WTC11 (cell line): ENCODE measurements around the gene RING1. TPM values are rescaled to one million over a fixed set of nuclear protein-coding genes. Genes with fewer than 3 reads are reported as not detected.
A peak's percentile ranks its signal among the peaks of the same experiment; 100 is the strongest.

Experiments
- ATAC-seq: fragments of 200-7000 bp; cut with Tn5 transposase; 2 replicates; pipeline ENCODE4 v1.10.0; 2021; ENCODE audit warnings: mild to moderate bottlenecking, moderate library complexity
- CTCF ChIA-PET: fragments of 300-600 bp; sonication (Branson Sonifier 250); formaldehyde crosslinking; loops from one replicate; lab custom pipeline; 2021; ENCODE audit warnings: antibody characterized with exemption; lab: Charles Lee
- POLR2A ChIA-PET: fragments of 350-600 bp; sonication (Branson Sonifier 250); formaldehyde crosslinking; loops from one replicate; lab custom pipeline; 2021; ENCODE audit warnings: antibody characterized with exemption; lab: Charles Lee
- DNase-seq: peaks from one replicate; pipeline ENCODE4 v3.0.0; 2021; ENCODE audit warnings: low spot score
- H3K27ac Mint-ChIP-seq: 2 replicates; pipeline ENCODE4 v1.8.0; 2021; ENCODE audit warnings: mixed read lengths
- H3K27me3 Mint-ChIP-seq: 2 replicates; pipeline ENCODE4 v1.8.0; 2021; ENCODE audit warnings: low read depth, mild to moderate bottlenecking, moderate library complexity, mixed read lengths
- H3K36me3 Mint-ChIP-seq: 2 replicates; pipeline ENCODE4 v1.8.0; 2021; ENCODE audit warnings: mixed read lengths
- H3K4me1 Mint-ChIP-seq: 2 replicates; pipeline ENCODE4 v1.8.0; 2022; ENCODE audit warnings: mixed read lengths
- H3K4me3 Mint-ChIP-seq: 2 replicates; pipeline ENCODE4 v1.8.0; 2021; ENCODE audit warnings: mild to moderate bottlenecking, moderate library complexity, mixed read lengths
- H3K9me3 Mint-ChIP-seq: 2 replicates; pipeline ENCODE4 v1.8.0; 2021; ENCODE audit warnings: mixed read lengths
- CREB1 ChIP-seq: sonication (generic); formaldehyde crosslinking; IDR thresholded peaks from 2 replicates; pipeline ENCODE4 v1.8.0; 2023; ENCODE audit warnings: mild to moderate bottlenecking, missing genetic modification reagents
- EMX1 ChIP-seq: fragments of 250-450 bp; sonication (Bioruptor Pico); IDR thresholded peaks from 2 replicates; pipeline ENCODE4 v1.8.0; 2021; ENCODE audit warnings: mild to moderate bottlenecking
- ESRRA ChIP-seq: sonication (generic); formaldehyde crosslinking; IDR thresholded peaks from 2 replicates; pipeline ENCODE4 v1.8.1; 2022; ENCODE audit warnings: mild to moderate bottlenecking, missing genetic modification reagents, borderline replicate concordance
- FOXJ3 ChIP-seq: sonication (generic); formaldehyde crosslinking; IDR thresholded peaks from 2 replicates; pipeline ENCODE4 v1.9.0; 2021; ENCODE audit warnings: missing genetic modification reagents, mild to moderate bottlenecking, borderline replicate concordance
- FOXK1 ChIP-seq: sonication (generic); formaldehyde crosslinking; IDR thresholded peaks from 2 replicates; pipeline ENCODE4 v1.8.0; 2022; ENCODE audit warnings: mild to moderate bottlenecking, moderate library complexity, missing genetic modification reagents
- GRHL2 ChIP-seq: fragments of 250-450 bp; sonication (Bioruptor Pico); IDR thresholded peaks from 2 replicates; pipeline ENCODE4 v1.8.0; 2022; ENCODE audit warnings: mild to moderate bottlenecking, moderate library complexity; ENCODE audit not compliant: insufficient replicate concordance, severe bottlenecking
- IRF2 ChIP-seq: sonication (generic); formaldehyde crosslinking; IDR thresholded peaks from 2 replicates; pipeline ENCODE4 v1.8.0; 2022; ENCODE audit warnings: low read depth, missing genetic modification reagents, borderline replicate concordance
- MXD4 ChIP-seq: fragments of 250-450 bp; sonication (Bioruptor Pico); IDR thresholded peaks from 2 replicates; pipeline ENCODE4 v1.8.0; 2021; ENCODE audit warnings: mild to moderate bottlenecking, moderate library complexity, borderline replicate concordance
- NFE2L1 ChIP-seq: sonication (generic); formaldehyde crosslinking; IDR thresholded peaks from 2 replicates; pipeline ENCODE4 v1.8.1; 2023; ENCODE audit warnings: missing genetic modification reagents
- RELA ChIP-seq: sonication (generic); formaldehyde crosslinking; IDR thresholded peaks from 2 replicates; pipeline ENCODE4 v1.8.1; 2022; ENCODE audit warnings: missing genetic modification reagents, mild to moderate bottlenecking, borderline replicate concordance
- RORB ChIP-seq: fragments of 250-450 bp; sonication (Bioruptor Pico); IDR thresholded peaks from 2 replicates; pipeline ENCODE4 v1.9.0; 2021; ENCODE audit warnings: mild to moderate bottlenecking
- SMAD4 ChIP-seq: sonication (generic); formaldehyde crosslinking; IDR thresholded peaks from 2 replicates; pipeline ENCODE4 v1.8.0; 2022; ENCODE audit warnings: mild to moderate bottlenecking, missing genetic modification reagents
- TEAD4 ChIP-seq: sonication (generic); formaldehyde crosslinking; IDR thresholded peaks from 2 replicates; pipeline ENCODE4 v1.8.0; 2022; ENCODE audit warnings: mild to moderate bottlenecking, missing genetic modification reagents
- TP53 ChIP-seq: sonication (generic); formaldehyde crosslinking; IDR thresholded peaks from 2 replicates; pipeline ENCODE4 v1.8.1; 2023; ENCODE audit warnings: mild to moderate bottlenecking, missing genetic modification reagents
- ZBTB21 ChIP-seq: sonication (generic); formaldehyde crosslinking; IDR thresholded peaks from 2 replicates; pipeline ENCODE4 v1.8.1; 2023; ENCODE audit warnings: mild to moderate bottlenecking, missing genetic modification reagents, borderline replicate concordance
- ZNF423 ChIP-seq: fragments of 250-450 bp; sonication (Bioruptor Pico); IDR thresholded peaks from 2 replicates; pipeline ENCODE4 v2.1.2; 2022; ENCODE audit warnings: mild to moderate bottlenecking, moderate library complexity
- ZNF671 ChIP-seq: fragments of 250-450 bp; sonication (Bioruptor Pico); IDR thresholded peaks from 2 replicates; pipeline ENCODE4 v1.8.0; 2021; ENCODE audit warnings: mild to moderate bottlenecking
- total RNA-seq: library from RNA; stranded (reverse); gene quantifications from 3 replicates; pipeline ENCODE4 v1.2.3, GENCODE V29; 2021
- TF ChIP-seq, protein P1 (sequence below): sonication (generic); formaldehyde crosslinking; conservative IDR thresholded peaks from 2 replicates; pipeline ENCODE4 v1.8.1; 2022; ENCODE audit warnings: mild to moderate bottlenecking, missing genetic modification reagents
- TF ChIP-seq, protein P2 (sequence below): sonication (generic); formaldehyde crosslinking; IDR thresholded peaks from 2 replicates; pipeline ENCODE4 v1.8.1; 2022; ENCODE audit warnings: mild to moderate bottlenecking, moderate library complexity, missing genetic modification reagents
- TF ChIP-seq, protein P3 (sequence below): fragments of 250-450 bp; sonication (Bioruptor Pico); IDR thresholded peaks from 2 replicates; pipeline ENCODE4 v1.9.0; 2021; ENCODE audit warnings: moderate library complexity, mild to moderate bottlenecking, inconsistent platforms, borderline replicate concordance
- TF ChIP-seq, protein P4 (sequence below): sonication (generic); formaldehyde crosslinking; IDR thresholded peaks from 2 replicates; pipeline ENCODE4 v1.8.1; 2023; ENCODE audit warnings: mild to moderate bottlenecking, missing genetic modification reagents
- TF ChIP-seq, protein P5 (sequence below): sonication (generic); formaldehyde crosslinking; IDR thresholded peaks from 2 replicates; pipeline ENCODE4 v1.8.0; 2022; ENCODE audit warnings: mild to moderate bottlenecking, missing genetic modification reagents
- TF ChIP-seq, protein P6 (sequence below): sonication (generic); formaldehyde crosslinking; IDR thresholded peaks from 2 replicates; pipeline ENCODE4 v1.8.0; 2023; ENCODE audit warnings: missing genetic modification reagents

The RING1 gene
- total RNA-seq, 1 experiment from 2014 or later, result 26.6 TPM

DNA sequence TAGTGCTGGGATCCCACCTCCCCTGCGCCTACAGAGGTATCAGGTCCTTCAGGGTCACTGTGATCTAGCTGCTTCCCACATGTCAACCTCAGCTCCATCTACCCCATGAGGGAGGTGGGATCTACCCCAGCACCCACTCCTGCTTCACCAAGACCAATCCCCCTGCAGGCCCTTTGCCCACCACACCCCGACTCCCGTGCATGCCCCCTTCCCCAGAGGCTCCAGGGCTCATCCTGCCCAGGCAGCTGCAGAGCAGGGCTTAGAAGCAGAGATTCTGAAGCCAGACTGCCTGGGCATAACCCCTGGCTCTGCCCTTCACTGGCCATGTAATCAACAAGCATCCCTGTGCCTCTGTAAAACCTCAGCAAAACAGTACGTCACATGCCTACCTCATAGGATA is 33.5 kb upstream of the RING1 start:
- no peak overlapping the region; the same call in 1 of the 2 replicates for H3K27ac Mint-ChIP-seq
- H3K9me3 Mint-ChIP-seq, result no peaks in the 10 kb centered on the region
- ChIA-PET CTCF (interaction anchor here (0.6 to 3.5 kb wide), 4 partner anchors 13 to 95 kb away, joined by 3 to 55 read pairs (median 9); no protein-coding TSS in a partner anchor), POLR2A (no interaction called here)
- peaks cover 7% of the 10 kb centered on the region; the same call in 1 of the 2 replicates for H3K27me3 Mint-ChIP-seq
- DNase-seq (no peak), ATAC-seq (no peak)
- TF ChIP-seq, protein P1, sequence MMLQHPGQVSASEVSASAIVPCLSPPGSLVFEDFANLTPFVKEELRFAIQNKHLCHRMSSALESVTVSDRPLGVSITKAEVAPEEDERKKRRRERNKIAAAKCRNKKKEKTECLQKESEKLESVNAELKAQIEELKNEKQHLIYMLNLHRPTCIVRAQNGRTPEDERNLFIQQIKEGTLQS (CRISPR knock-in tag), result no peak
- TF ChIP-seq FOXK1 (CRISPR knock-in tag) (no peak), MXD4 (no peak), IRF2 (no peak), ZNF423 (no peak), TP53 (CRISPR knock-in tag) (no peak), CREB1 (CRISPR knock-in tag) (no peak)
- TF ChIP-seq, protein P2, sequence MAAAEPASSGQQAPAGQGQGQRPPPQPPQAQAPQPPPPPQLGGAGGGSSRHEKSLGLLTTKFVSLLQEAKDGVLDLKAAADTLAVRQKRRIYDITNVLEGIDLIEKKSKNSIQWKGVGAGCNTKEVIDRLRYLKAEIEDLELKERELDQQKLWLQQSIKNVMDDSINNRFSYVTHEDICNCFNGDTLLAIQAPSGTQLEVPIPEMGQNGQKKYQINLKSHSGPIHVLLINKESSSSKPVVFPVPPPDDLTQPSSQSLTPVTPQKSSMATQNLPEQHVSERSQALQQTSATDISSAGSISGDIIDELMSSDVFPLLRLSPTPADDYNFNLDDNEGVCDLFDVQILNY (CRISPR knock-in tag), result no peak
- TF ChIP-seq, protein P3, sequence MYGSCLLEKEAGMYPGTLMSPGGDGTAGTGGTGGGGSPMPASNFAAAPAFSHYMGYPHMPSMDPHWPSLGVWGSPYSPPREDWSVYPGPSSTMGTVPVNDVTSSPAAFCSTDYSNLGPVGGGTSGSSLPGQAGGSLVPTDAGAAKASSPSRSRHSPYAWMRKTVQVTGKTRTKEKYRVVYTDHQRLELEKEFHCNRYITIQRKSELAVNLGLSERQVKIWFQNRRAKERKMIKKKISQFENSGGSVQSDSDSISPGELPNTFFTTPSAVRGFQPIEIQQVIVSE (CRISPR knock-in tag), result no peak
- TF ChIP-seq, protein P4, sequence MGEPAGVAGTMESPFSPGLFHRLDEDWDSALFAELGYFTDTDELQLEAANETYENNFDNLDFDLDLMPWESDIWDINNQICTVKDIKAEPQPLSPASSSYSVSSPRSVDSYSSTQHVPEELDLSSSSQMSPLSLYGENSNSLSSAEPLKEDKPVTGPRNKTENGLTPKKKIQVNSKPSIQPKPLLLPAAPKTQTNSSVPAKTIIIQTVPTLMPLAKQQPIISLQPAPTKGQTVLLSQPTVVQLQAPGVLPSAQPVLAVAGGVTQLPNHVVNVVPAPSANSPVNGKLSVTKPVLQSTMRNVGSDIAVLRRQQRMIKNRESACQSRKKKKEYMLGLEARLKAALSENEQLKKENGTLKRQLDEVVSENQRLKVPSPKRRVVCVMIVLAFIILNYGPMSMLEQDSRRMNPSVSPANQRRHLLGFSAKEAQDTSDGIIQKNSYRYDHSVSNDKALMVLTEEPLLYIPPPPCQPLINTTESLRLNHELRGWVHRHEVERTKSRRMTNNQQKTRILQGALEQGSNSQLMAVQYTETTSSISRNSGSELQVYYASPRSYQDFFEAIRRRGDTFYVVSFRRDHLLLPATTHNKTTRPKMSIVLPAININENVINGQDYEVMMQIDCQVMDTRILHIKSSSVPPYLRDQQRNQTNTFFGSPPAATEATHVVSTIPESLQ (CRISPR knock-in tag), result no peak
- TF ChIP-seq, protein P5, sequence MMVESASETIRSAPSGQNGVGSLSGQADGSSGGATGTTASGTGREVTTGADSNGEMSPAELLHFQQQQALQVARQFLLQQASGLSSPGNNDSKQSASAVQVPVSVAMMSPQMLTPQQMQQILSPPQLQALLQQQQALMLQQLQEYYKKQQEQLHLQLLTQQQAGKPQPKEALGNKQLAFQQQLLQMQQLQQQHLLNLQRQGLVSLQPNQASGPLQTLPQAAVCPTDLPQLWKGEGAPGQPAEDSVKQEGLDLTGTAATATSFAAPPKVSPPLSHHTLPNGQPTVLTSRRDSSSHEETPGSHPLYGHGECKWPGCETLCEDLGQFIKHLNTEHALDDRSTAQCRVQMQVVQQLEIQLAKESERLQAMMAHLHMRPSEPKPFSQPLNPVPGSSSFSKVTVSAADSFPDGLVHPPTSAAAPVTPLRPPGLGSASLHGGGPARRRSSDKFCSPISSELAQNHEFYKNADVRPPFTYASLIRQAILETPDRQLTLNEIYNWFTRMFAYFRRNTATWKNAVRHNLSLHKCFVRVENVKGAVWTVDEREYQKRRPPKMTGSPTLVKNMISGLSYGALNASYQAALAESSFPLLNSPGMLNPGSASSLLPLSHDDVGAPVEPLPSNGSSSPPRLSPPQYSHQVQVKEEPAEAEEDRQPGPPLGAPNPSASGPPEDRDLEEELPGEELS (CRISPR knock-in tag), result no peak
- no peak overlapping the region for H3K4me3 Mint-ChIP-seq
- no peaks in the 10 kb centered on the region for H3K36me3 Mint-ChIP-seq
- 0 out of 2 replicates have a peak, but pooled peaks cover 3% of the 10 kb centered on the region for H3K4me1 Mint-ChIP-seq

DNA sequence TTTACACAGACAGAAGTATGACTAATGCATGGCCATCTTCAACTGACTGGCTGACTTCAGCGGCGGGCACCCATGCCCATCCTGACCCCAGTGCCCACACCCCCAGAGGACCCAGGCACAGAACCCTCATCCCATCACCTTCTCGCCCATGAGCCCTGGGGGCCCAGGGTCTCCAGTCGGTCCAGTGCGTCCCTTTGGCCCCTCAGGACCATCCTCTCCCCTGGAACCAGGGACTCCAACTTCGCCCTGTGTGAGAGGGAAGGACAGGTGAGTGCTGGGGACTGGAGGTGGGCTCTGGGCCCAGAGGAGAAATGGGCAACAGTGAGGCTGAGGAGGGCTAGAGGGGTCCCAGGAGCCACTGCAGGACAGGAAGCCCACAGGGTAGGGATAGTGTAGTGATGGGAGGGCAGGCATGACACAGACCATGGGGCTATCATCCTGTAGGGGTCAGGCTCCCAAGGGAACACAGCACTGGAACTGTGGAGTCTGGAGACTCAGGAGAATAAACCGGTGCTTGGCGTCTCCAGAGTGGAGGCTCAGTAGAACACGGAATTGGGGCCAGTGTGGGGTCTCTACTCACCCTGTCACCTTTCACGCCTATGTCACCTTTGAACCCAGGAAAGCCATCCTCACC is 32.7 kb upstream of the RING1 start:
- TF ChIP-seq TEAD4 (CRISPR knock-in tag), result no peak
- TF ChIP-seq, protein P6, sequence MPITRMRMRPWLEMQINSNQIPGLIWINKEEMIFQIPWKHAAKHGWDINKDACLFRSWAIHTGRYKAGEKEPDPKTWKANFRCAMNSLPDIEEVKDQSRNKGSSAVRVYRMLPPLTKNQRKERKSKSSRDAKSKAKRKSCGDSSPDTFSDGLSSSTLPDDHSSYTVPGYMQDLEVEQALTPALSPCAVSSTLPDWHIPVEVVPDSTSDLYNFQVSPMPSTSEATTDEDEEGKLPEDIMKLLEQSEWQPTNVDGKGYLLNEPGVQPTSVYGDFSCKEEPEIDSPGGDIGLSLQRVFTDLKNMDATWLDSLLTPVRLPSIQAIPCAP (CRISPR knock-in tag), result no peak
- TF ChIP-seq MXD4, result no peak
- no peak for TF ChIP-seq RORB (CRISPR knock-in tag)
- no peak for TF ChIP-seq RELA (CRISPR knock-in tag)
- TF ChIP-seq ZNF671 (CRISPR knock-in tag), result no peak
- TF ChIP-seq ZBTB21 (CRISPR knock-in tag), result no peak
- no peak for TF ChIP-seq EMX1 (CRISPR knock-in tag)
- no peak for TF ChIP-seq ESRRA (CRISPR knock-in tag)
- no peak for TF ChIP-seq SMAD4 (CRISPR knock-in tag)
- TF ChIP-seq FOXJ3 (CRISPR knock-in tag), result no peak
- TF ChIP-seq TP53 (CRISPR knock-in tag), result no peak
- TF ChIP-seq, protein P2 (CRISPR knock-in tag), result no peak
- TF ChIP-seq GRHL2, result no peak
- TF ChIP-seq NFE2L1 (CRISPR knock-in tag), result no peak
- ChIA-PET CTCF (interaction anchor here (1.1 to 3.5 kb wide), 3 partner anchors 14 to 73 kb away, joined by 3 to 55 read pairs (median 4); no protein-coding TSS in a partner anchor), POLR2A (no interaction called here)
- Mint-ChIP-seq H3K27me3 (peaks cover 11% of the 10 kb centered on the region; the same call in 1 of the 2 replicates), H3K4me1 (0 out of 2 replicates have a peak, but pooled peaks cover 3% of the 10 kb centered on the region), H3K36me3 (no peaks in the 10 kb centered on the region), H3K9me3 (no peaks in the 10 kb centered on the region), H3K27ac (no peak overlapping the region), H3K4me3 (no peak overlapping the region)
- ATAC-seq, result peak; percentile 63
- DNase-seq, result no peak
